ACC112 (cell line): ENCODE data around the gene RAB44.

Source experiments
- H2AFZ ChIP-seq: fragments of 200-600 bp; sonication (generic); one replicate; pipeline ENCODE4 v1.6.0; 2017; ENCODE audit warnings: antibody characterized with exemption, low read length; ENCODE audit not compliant: unreplicated experiment
- H3K27ac ChIP-seq: fragments of 200-600 bp; sonication (generic); 2 replicates; pipeline ENCODE4 v1.5.1; 2014; ENCODE audit warnings: low read depth, mild to moderate bottlenecking, antibody characterized with exemption, low read length, moderate library complexity
- H3K27me3 ChIP-seq: fragments of 200-600 bp; sonication (generic); 2 replicates; pipeline ENCODE4 v1.6.1; 2014; ENCODE audit warnings: mild to moderate bottlenecking, antibody characterized with exemption, low read length, moderate library complexity, mixed read lengths; ENCODE audit not compliant: insufficient read depth
- H3K36me3 ChIP-seq: fragments of 200-600 bp; sonication (generic); 2 replicates; pipeline ENCODE4 v1.6.1; 2016; ENCODE audit warnings: mild to moderate bottlenecking, antibody characterized with exemption, low read length, moderate library complexity, mixed read lengths; ENCODE audit not compliant: insufficient read depth
- H3K4me1 ChIP-seq: fragments of 200-600 bp; sonication (generic); one replicate; pipeline ENCODE4 v1.6.1; 2016; ENCODE audit warnings: low read length, mixed read lengths; ENCODE audit not compliant: insufficient read depth, unreplicated experiment, control insufficient read depth
- H3K4me3 ChIP-seq: fragments of 200-600 bp; sonication (generic); 2 replicates; pipeline ENCODE4 v1.5.1; 2014; ENCODE audit warnings: mild to moderate bottlenecking, low read depth, low read length
- H3K79me2 ChIP-seq: fragments of 200-600 bp; sonication (generic); one replicate; pipeline ENCODE4 v1.6.0; 2016; ENCODE audit warnings: low read length; ENCODE audit not compliant: control insufficient read depth, unreplicated experiment, insufficient read depth

Gene RAB44

DNA sequence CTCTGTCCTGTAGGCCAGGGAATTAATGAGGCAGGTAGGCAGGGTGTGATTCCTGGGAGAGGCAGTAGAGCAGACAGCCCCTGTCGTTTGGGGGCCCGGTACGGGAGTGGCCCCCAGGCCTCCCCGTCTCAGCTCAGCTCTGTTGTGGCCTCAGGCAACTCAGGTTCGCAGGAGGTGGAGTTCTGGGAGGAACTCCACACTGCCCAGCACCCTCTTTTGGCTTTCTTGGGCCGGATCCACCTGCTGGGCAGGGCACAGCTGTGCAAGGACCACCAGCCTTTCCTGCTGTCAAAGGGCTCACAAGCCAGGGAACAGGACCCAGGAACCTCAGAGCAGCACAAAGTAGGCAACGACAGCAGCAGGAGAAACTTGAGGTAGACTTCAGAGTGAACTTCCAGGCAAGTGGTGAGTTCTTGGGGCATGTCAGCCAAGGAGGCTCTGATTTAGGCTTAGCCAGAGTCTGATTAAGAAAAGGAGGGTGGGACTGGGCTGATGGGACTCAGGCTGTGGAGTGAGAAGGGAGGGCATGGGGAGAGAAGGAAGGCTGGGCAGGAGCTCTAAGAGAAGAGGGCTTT lies 36.9 kb downstream of the RAB44 start:
- H3K36me3 ChIP-seq, result no peaks in the 10 kb centered on the region
- no peaks in the 10 kb centered on the region for H3K27me3 ChIP-seq
- peak overlapping the region; percentile 67 for H3K27ac ChIP-seq
- H3K4me1 ChIP-seq, result peaks cover 26% of the 10 kb centered on the region
- peak overlapping the region; percentile 76 for H2AFZ ChIP-seq
- no peaks in the 10 kb centered on the region for H3K79me2 ChIP-seq
- H3K4me3 ChIP-seq, result peak overlapping the region; percentile 55

GRCh38 chr6:36735110-36736071 lies 37.8 kb downstream of the RAB44 start:
- Histone ChIP-seq H3K27me3 (no peaks in the 10 kb centered on the region), H3K36me3 (no peaks in the 10 kb centered on the region), H3K79me2 (no peaks in the 10 kb centered on the region), H3K4me1 (peaks cover 33% of the 10 kb centered on the region), H2AFZ (peak overlapping the region; percentile 76), H3K4me3 (peak overlapping the region; percentile 55), H3K27ac (peak overlapping the region; percentile 67)

DNA sequence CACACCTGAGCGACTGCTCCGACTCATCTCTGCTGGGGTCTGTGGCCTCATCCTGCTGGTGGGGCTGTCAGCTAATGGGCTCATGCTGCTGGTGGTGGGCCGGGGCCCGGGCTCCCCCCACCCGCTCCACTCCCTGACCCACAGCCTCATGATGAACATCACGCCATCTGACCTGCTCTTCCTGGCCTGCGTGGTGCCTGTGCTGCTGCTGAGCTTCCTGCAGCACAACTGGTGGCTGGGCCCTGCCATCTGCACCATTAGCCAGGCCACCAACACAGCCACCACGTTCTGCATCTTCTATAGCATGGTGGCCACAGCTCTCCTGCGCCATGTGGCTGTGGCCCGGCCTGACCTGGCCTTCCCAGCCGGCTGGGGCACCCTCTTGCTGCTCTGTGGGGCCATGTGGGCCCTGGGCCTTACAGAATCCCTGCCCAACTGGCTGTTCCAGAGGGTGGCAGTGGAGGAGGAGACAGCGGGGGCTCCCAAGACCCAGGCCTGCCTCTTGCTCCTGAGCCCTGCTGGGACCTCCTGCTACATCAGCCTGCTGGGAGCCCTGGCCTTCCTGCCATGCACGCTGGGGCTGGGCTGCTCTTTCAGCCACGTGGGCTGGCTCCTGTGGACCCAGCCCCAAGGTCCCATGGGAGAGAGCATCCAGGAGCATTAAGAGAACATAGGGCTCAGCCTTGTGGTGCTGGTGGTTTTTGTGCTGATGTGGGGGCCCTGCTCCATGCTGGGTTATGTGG lies 39.6 kb downstream of the RAB44 start:
- Histone ChIP-seq H2AFZ (no peak overlapping the region), H3K4me3 (no peak overlapping the region), H3K79me2 (no peaks in the 10 kb centered on the region), H3K36me3 (no peaks in the 10 kb centered on the region), H3K27me3 (no peaks in the 10 kb centered on the region), H3K27ac (no peak overlapping the region), H3K4me1 (peaks cover 33% of the 10 kb centered on the region)

- H3K79me2 ChIP-seq, result no peaks in the 10 kb centered on the region
- H2AFZ ChIP-seq, result no peak overlapping the region
- H3K27ac ChIP-seq, result no peak overlapping the region
- H3K36me3 ChIP-seq, result no peaks in the 10 kb centered on the region
- H3K27me3 ChIP-seq, result no peaks in the 10 kb centered on the region
- no peak overlapping the region for H3K4me3 ChIP-seq
- H3K4me1 ChIP-seq, result peaks cover 33% of the 10 kb centered on the region
Measured at GRCh38 chr6:36738108-36738507, 40.5 kb downstream of the RAB44 start.

GRCh38 chr6:36739947-36740817 lies 42.6 kb downstream of the RAB44 start:
- H3K4me3 ChIP-seq, result no peak overlapping the region
- H3K36me3 ChIP-seq, result no peaks in the 10 kb centered on the region
- H3K27me3 ChIP-seq, result no peaks in the 10 kb centered on the region
- H2AFZ ChIP-seq, result no peak overlapping the region
- peaks cover 25% of the 10 kb centered on the region for H3K4me1 ChIP-seq
- H3K27ac ChIP-seq, result no peak overlapping the region
- H3K79me2 ChIP-seq, result no peaks in the 10 kb centered on the region

DNA sequence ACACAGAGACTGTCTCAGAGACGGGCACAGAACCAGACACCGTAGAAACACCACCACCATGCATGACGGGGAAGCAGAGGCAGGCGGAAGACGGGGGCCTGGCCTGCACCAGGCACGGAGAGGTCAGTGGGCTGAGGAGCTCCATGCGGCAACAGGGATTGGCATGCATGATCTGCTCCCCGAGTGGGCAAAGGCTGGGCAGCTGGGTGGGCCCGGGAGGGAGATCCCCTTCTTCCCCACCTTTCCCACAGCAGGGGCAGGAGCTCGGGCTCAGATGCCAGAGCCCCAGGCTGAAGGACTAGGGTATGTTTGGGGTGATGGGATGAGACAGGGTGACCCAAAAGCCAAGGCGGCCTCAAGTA lies 43.2 kb downstream of the RAB44 start:
- no peak overlapping the region for H3K27ac ChIP-seq
- peaks cover 19% of the 10 kb centered on the region for H3K4me1 ChIP-seq
- no peaks in the 10 kb centered on the region for H3K36me3 ChIP-seq
- H3K27me3 ChIP-seq, result no peaks in the 10 kb centered on the region
- no peak overlapping the region for H3K4me3 ChIP-seq
- no peaks in the 10 kb centered on the region for H3K79me2 ChIP-seq
- no peak overlapping the region for H2AFZ ChIP-seq

DNA sequence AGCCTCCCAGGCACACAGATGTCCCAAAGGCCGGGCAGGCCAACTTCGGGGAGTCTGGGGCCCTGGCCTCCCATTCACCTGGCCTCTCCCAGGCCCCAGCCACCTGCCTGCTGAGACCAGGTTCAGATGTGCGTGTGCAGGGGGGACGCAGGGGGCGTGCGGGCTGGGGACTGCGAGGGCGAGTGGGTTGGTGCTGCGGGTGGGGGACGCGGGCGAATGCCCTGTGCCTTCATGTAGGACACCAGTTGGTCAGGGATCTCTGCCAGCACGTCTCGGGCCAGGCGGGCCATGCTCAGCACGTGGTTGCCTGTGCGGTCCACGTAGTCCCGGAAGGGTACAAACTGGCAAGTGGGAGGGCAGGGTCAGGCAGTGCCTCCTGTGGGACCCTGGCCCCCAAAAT lies 44.5 kb downstream of the RAB44 start:
- H2AFZ ChIP-seq, result no peak overlapping the region
- H3K79me2 ChIP-seq, result no peaks in the 10 kb centered on the region
- no peak overlapping the region for H3K4me3 ChIP-seq
- no peak overlapping the region for H3K27ac ChIP-seq
- H3K4me1 ChIP-seq, result peaks cover 12% of the 10 kb centered on the region
- no peaks in the 10 kb centered on the region for H3K36me3 ChIP-seq
- H3K27me3 ChIP-seq, result no peaks in the 10 kb centered on the region

GRCh38 chr6:36743032-36743431 lies 45.4 kb downstream of the RAB44 start:
- Histone ChIP-seq H3K27me3 (no peaks in the 10 kb centered on the region), H3K36me3 (no peaks in the 10 kb centered on the region), H3K27ac (no peak overlapping the region), H2AFZ (no peak overlapping the region), H3K4me1 (peaks cover 12% of the 10 kb centered on the region), H3K4me3 (no peak overlapping the region), H3K79me2 (no peaks in the 10 kb centered on the region)

DNA sequence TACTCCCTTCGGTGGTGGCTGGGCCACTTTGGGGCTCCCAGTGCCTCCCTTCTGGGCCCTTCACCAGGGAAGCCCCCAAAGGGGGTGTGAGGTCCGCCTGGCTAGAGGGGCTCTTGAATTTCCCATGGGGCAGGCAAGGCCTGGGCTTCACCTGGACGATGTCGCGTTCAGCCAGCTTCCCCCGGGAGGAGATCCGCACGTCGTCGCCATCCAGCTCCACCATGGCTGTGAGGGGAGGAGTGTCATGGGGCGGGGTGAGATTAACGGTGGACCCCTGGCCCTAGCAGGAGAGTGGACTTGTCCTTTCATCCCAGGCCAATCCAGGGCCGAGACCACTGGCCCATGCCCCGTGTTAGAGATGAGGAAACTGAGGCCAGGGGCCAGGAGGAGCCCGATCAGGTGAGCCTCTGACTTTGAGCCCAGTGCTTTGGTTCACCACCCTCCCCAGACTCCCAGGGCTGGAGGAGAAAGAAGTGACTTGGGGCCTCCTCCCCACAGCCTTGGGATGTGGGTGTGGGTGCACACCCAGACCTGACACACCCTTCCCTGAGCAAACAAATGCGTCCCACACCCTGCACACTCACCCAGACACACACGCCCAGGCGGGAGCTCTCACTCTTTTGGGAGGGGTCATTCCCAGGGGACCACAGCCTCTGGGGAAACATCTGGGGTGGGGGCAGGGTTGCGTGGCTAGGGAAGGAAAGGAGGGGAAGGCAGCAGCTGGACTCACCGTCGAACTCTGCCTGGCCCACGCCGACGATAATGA lies 46.1 kb downstream of the RAB44 start:
- no peak overlapping the region for H2AFZ ChIP-seq
- no peak overlapping the region for H3K4me3 ChIP-seq
- no peaks in the 10 kb centered on the region for H3K79me2 ChIP-seq
- H3K36me3 ChIP-seq, result no peaks in the 10 kb centered on the region
- no peak overlapping the region for H3K27ac ChIP-seq
- H3K4me1 ChIP-seq, result peaks cover 12% of the 10 kb centered on the region
- no peaks in the 10 kb centered on the region for H3K27me3 ChIP-seq
